ENCODE results near the gene SEMA3A.

SEMA3A gene

DNA sequence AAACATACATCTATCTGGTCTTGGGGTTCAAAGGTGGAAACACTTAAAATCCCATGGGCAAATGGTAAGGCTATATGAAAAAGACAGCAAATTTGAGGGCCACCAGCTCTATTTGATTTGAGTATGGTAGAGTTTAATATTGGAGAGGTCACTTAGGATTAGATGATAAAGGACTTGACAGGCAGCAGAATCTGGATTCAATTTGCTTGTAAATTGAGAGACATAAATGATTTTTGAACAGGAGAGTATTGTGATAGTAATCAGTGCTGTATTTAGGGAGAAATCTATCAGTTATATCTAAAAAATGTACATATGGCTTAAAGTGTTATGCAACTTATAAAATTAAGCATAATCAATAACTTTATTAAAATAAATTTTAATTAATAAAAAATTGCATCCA lies 155.2 kb downstream of the SEMA3A start:
- TF ChIP-seq CTCF (IDR thresholded peaks at IDR 0.05), result no peak

- TF ChIP-seq CTCF (IDR thresholded peaks at IDR 0.05), result no peak
Measured at GRCh38 chr7:84027678-84028077, 166.9 kb downstream of the SEMA3A start.

DNA sequence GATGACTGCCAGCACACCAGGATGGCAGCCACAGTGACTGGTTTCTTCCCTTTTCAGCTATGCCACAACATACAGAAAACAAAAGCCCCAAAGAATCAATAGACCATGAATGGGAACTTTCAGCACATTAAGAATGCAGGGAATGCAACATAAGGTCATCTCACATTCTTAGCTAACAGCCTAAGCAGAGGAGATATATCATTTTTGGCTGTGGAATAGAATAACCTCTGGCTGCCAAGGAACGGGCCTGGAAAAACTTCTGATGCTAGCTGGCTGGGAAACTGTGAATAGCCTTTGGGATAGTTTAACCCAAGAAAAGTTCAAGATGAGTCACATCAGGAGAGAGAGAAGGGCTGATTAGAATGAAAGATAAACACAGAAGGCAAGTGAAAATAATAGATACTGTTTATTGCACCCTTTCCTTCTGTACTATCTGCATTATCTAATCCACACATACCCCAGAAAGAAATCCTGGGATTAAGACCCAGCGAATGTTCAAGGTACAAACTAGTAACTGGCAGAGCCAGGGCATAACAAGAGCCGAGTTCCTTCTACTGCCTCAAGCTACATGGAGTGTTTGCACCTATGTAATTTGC lies 169.2 kb downstream of the SEMA3A start:
- no peak for TF ChIP-seq CTCF (IDR thresholded peaks at IDR 0.05)

DNA sequence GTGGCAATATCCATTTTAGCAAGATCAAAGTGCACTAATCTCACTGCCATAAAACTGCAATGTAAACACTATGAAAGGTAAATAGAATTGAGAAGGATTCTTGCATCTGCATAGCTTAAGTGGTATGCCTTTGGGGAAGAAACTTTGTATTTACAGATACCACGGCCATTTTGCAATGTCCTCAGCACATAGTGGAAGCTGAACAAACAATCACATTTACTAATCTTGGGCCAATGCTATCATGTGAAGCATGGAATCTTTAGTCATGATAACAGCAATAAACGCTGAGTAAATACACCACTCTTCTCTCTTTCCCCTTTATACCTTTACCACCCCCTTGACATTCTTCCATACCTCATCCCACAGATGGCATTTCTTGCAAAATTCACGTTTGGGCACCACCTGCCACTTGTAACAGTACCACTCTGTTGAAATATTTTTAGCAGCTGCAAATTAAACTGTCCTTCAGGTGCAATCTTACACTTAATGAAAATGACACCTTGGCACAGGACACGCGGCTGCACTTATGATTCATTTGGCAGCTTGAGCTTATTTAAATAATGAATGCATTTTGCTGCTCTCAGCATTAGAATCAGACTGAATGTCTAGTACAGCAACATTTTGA lies 171.8 kb downstream of the SEMA3A start:
- no peak for TF ChIP-seq CTCF (IDR thresholded peaks at IDR 0.05)

DNA sequence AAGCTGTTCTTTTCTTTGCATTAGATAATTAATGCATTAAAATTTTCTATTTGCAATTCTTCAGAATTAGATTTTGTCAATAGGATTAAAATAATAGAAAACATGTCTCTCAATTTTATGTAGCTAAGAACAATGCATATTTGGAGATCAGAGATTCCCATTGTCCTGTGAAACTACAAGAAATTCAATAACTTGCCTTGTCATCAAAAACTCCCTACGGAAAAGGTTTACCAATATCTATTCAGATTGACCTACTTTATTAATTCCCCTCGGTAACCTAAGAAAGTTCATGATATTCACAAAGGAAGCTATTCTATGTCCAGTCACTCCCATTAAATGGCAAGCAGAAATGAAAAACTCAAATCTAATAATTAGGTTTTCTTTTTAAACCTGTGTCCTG lies 172.6 kb downstream of the SEMA3A start:
- no peak for TF ChIP-seq CTCF (IDR thresholded peaks at IDR 0.05)

- no peak for TF ChIP-seq CTCF (IDR thresholded peaks at IDR 0.05)
Measured at GRCh38 chr7:84021292-84021908, 173.2 kb downstream of the SEMA3A start.

GRCh38 chr7:84017651-84018050 lies 176.9 kb downstream of the SEMA3A start:
- TF ChIP-seq CTCF (IDR thresholded peaks at IDR 0.05), result no peak

Measured in LNCAP (cell line).